Camera-type eye (tissue), 1 donor: Measurements from ENCODE around the gene ALG8. TPM values are rescaled to one million over a fixed set of nuclear protein-coding genes. Genes with fewer than 3 reads are reported as not detected.

Source experiments
- total RNA-seq: library from RNA; depleted of rRNA; stranded (reverse); fragments of >200 nt; gene quantifications from one replicate; pipeline ENCODE4 v1.2.3, GENCODE V29; 2014

ALG8 gene
- 34.7 TPM for total RNA-seq

GRCh38 chr11:78139422-78140391 lies at the start of gene ALG8:
Gene ALG8, minus strand, starts transcription at chr11:78139626. Its CDS starts 38 bp downstream, at chr11:78139588.

GRCh38 chr11:78188286-78189173 lies 49.1 kb upstream of the ALG8 start, which contains the start of the genes KCTD21 and USP35:
Gene KCTD21, minus strand, starts transcription at chr11:78188626. Its CDS starts 14,072 bp downstream, at chr11:78174554.
Gene USP35, plus strand, starts transcription at chr11:78188919. Its CDS starts 7,327 bp downstream, at chr11:78196246.

GRCh38 chr11:78079232-78080083 lies 60.0 kb downstream of the ALG8 start, which contains the start of gene NDUFC2:
Gene NDUFC2, minus strand, starts transcription at chr11:78079862. Its CDS starts 118 bp downstream, at chr11:78079744.

GRCh38 chr11:78063440-78064181 lies 75.8 kb downstream of the ALG8 start, which contains the start of gene THRSP:
Gene THRSP, plus strand, starts transcription at chr11:78063861. Its CDS starts 21 bp downstream, at chr11:78063882.

Other genes starting within 250 kb of the ALG8 start
- 68.1 TPM for gene INTS4, start 145.0 kb downstream of the ALG8 start, total RNA-seq
- 2.7 TPM for gene KCTD14, start 116.3 kb downstream of the ALG8 start, total RNA-seq
- 3.8 TPM for gene THRSP, start 75.8 kb downstream of the ALG8 start, total RNA-seq
- 80.4 TPM for gene NDUFC2, start 59.8 kb downstream of the ALG8 start, total RNA-seq
- 4.9 TPM for gene KCTD21, start 49.0 kb upstream of the ALG8 start, total RNA-seq
- gene USP35, start 49.3 kb upstream of the ALG8 start, total RNA-seq, result 11.8 TPM